Lung (tissue), 12 donors: ENCODE results near the gene FOXP1. TPM values are rescaled to one million over a fixed set of nuclear protein-coding genes. Genes with fewer than 3 reads are reported as not detected.

ENCODE experiments used
- ATAC-seq: fragments of 200-7000 bp; cut with Tn5 transposase; one replicate; pipeline ENCODE4 v1.9.1; 2020; ENCODE audit warnings: moderate number of reproducible peaks; ENCODE audit not compliant: insufficient read depth, low FRiP score
- DNase-seq, 3 donors: peaks; one replicate each; pipeline ENCODE4 v3.0.0-alpha.2; 2013 to 2017
- H3K27ac ChIP-seq, 2 donors: one replicate each; pipeline ENCODE4 v1.5.1; 2013; ENCODE audit warnings: mild to moderate bottlenecking in 2 of 2, moderate library complexity in 2 of 2, control low read depth in 1 of 2, inconsistent platforms in 1 of 2, low read depth in 1 of 2, low read length in 1 of 2
- H3K27me3 ChIP-seq, 3 donors: one replicate each; pipeline ENCODE4 v1.5.1; 2013; ENCODE audit warnings: low read length in 2 of 3; ENCODE audit not compliant: control insufficient read depth in 3 of 3, insufficient read depth in 3 of 3
- H3K36me3 ChIP-seq, 4 donors: one replicate each; pipeline ENCODE4 v1.5.1; 2013; ENCODE audit warnings: low read length in 4 of 4, mild to moderate bottlenecking in 1 of 4, moderate library complexity in 1 of 4; ENCODE audit not compliant: control insufficient read depth in 4 of 4, insufficient read depth in 4 of 4
- H3K4me1 ChIP-seq, 5 donors: one replicate each; pipeline ENCODE4 v1.5.1; 2013; ENCODE audit warnings: low read length in 5 of 5, mild to moderate bottlenecking in 2 of 5, moderate library complexity in 1 of 5; ENCODE audit not compliant: control insufficient read depth in 5 of 5, insufficient read depth in 5 of 5
- H3K4me3 ChIP-seq: one replicate; pipeline ENCODE4 v1.5.1; 2013; ENCODE audit warnings: mild to moderate bottlenecking, control low read depth, moderate library complexity
- H3K9ac ChIP-seq, 2 donors: one replicate each; pipeline ENCODE4 v1.5.1; 2013; ENCODE audit warnings: low read length in 2 of 2, control low read depth in 1 of 2; ENCODE audit not compliant: insufficient read depth in 1 of 2
- H3K9me3 ChIP-seq, 4 donors: one replicate each; pipeline ENCODE4 v1.5.1; 2013; ENCODE audit warnings: low read length in 3 of 4, mild to moderate bottlenecking in 1 of 4, moderate library complexity in 1 of 4; ENCODE audit not compliant: control insufficient read depth in 4 of 4, insufficient read depth in 3 of 4
- WGBS, 2 donors: extraction: QIAGEN DNeasy Blood & Tissue Kit; methylation state at CpG; one replicate each; pipeline ENCODE4 v1.1.7; 2013; 5-methylcytosine and 5-hydroxymethylcytosine counted together
- polyA plus RNA-seq, 2 donors: library from polyadenylated mRNA; stranded (reverse); fragments of 200-250 nt; gene quantifications; one replicate each; pipeline ENCODE4 v1.2.1, GENCODE V29; 2013
- total RNA-seq, 2 donors: library from RNA; depleted of rRNA in 1 of 2; stranded (reverse); fragments of >200 nt in 1 of 2; gene quantifications; one replicate each; pipeline ENCODE4 v1.2.1, GENCODE V29; 2014 to 2021
- TF ChIP-seq, protein P1 (sequence below): IDR thresholded peaks from 2 replicates; pipeline ENCODE4 v1.5.1; 2012; ENCODE audit warnings: mild to moderate bottlenecking; ENCODE audit errors: control extremely low read depth, extremely low read depth
- donor health status: control.
- donor health status: control.
- donor health status: Bipolar disorder and iron deficiency.
- donor health status: healthy.
- donor health status: DM: yes; HTN: yes; CAD: no.

FOXP1 gene
- total and polyA plus RNA-seq, 4 donors: 13.8 to 287 (median 73.9) TPM

DNA sequence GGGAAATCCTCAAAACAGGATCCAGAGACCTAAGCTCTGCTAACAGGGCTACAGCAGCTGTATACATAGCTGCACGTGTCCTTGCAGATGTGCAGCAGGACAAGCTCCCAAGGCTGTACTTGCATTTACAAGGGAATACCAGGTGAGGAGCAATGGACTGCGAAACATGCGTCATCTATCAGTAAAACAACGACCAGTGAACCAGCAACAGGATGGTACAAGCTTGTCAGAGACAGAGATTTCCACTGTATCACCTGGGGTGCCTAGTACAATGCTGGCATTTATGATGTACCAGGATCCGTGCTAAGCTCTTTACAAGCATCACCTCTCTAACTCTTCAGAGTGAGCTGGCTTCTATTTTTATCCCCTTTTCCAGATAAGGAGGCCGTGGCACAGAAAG lies 227.3 kb downstream of the FOXP1 start:
- Histone ChIP-seq H3K27me3 (no peaks in the 10 kb centered on the region), H3K9me3 (no peaks in the 10 kb centered on the region), H3K4me1 (peaks cover 0 to 4% (median 0%) of the 10 kb centered on the region in 5 donors), H3K36me3 (no peaks in the 10 kb centered on the region), H3K4me3 (no peak overlapping the region), H3K9ac (no peak overlapping the region), H3K27ac (no peak overlapping the region)
- DNase-seq (no peak), ATAC-seq (peak; percentile 6)
- 78 to 86% methylated on average over 6 of the region's 6 CpGs for WGBS, 2 donors
- TF ChIP-seq, protein P1, sequence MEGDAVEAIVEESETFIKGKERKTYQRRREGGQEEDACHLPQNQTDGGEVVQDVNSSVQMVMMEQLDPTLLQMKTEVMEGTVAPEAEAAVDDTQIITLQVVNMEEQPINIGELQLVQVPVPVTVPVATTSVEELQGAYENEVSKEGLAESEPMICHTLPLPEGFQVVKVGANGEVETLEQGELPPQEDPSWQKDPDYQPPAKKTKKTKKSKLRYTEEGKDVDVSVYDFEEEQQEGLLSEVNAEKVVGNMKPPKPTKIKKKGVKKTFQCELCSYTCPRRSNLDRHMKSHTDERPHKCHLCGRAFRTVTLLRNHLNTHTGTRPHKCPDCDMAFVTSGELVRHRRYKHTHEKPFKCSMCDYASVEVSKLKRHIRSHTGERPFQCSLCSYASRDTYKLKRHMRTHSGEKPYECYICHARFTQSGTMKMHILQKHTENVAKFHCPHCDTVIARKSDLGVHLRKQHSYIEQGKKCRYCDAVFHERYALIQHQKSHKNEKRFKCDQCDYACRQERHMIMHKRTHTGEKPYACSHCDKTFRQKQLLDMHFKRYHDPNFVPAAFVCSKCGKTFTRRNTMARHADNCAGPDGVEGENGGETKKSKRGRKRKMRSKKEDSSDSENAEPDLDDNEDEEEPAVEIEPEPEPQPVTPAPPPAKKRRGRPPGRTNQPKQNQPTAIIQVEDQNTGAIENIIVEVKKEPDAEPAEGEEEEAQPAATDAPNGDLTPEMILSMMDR: no peak

DNA sequence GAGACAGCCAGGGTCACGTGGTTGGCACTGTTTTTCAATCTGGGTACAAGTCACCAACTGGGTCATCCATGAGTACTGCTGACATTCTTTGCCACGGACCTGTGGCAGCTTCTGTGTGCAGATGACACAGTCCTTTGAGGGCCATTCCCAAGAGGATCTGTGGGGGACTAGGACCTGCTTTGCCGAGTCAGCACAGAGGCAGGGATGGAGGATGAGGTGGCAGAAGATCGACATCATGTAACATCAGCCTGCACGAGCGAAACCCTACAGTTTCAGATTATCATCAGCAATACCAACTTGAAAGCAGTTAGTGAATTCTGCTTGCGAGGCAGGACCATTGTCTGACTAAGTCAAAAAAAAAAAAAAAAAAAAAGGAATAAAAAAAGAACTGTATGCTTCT lies 227.7 kb downstream of the FOXP1 start:
- ATAC-seq (no peak), DNase-seq (no peak)
- H3K27me3 ChIP-seq: no peaks in the 10 kb centered on the region
- no peak overlapping the region for H3K27ac ChIP-seq
- no peak overlapping the region for H3K4me3 ChIP-seq
- no peaks in the 10 kb centered on the region for H3K36me3 ChIP-seq
- 77 to 88% methylated on average over 7 of the region's 7 CpGs for WGBS, 2 donors
- TF ChIP-seq, protein P1: no peak
- peaks cover 0 to 1% (median 0%) of the 10 kb centered on the region in 5 donors for H3K4me1 ChIP-seq
- H3K9me3 ChIP-seq: no peaks in the 10 kb centered on the region
- no peak overlapping the region for H3K9ac ChIP-seq

DNA sequence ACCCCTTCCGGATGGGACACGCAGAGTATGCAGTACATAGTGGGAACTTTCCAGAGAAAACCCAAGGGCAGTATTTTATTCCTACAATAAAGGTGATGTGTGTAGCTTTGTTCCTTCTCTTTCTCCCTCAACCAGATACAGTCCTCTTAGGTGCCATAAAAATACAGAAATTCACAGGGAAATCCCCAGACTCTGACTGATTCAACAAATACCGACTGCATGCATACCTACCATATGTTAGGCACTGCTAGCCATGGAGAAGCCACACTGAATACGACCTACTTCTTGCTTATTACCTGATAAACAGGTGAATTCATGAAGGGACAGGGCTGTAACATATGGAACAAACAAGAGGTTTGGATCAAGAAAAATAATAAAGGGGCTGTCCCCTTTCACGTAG lies 228.5 kb downstream of the FOXP1 start:
- Histone ChIP-seq H3K9ac (no peak overlapping the region), H3K36me3 (no peaks in the 10 kb centered on the region), H3K4me3 (no peak overlapping the region), H3K27ac (no peak overlapping the region), H3K4me1 (peaks cover 0 to 1% (median 0%) of the 10 kb centered on the region in 5 donors), H3K9me3 (no peaks in the 10 kb centered on the region), H3K27me3 (no peaks in the 10 kb centered on the region)
- TF ChIP-seq, protein P1: no peak
- WGBS, 2 donors: 93 to 95% methylated on average over 5 of the region's 5 CpGs
- DNase-seq: no peak
- no peak for ATAC-seq
